Hematopoietic multipotent progenitor cell treated with erythropoietin and hydrocortisone succinate and interleukin-3 and kit ligand, for 4 days (in vitro differentiated cells): ENCODE measurements around the gene NDFIP1.
A peak's percentile ranks its signal among the peaks of the same experiment; 100 is the strongest.
"Not testable (repeated sequence)": the region's sequence is repeated elsewhere in the genome, so short reads cannot be mapped to it uniquely, and the experiment has no call there.

Experiments
- DNase-seq: peaks from one replicate; pipeline ENCODE4 v3.0.0-alpha.2; 2015

The NDFIP1 gene

GRCh38 chr5:142120247-142120935 is 11.8 kb downstream of the NDFIP1 start:
- peak; percentile 40 for DNase-seq

GRCh38 chr5:142122121-142122520 is 13.5 kb downstream of the NDFIP1 start:
- peak; percentile 34 for DNase-seq

- no peak for DNase-seq
Observed at GRCh38 chr5:142125378-142125777, 16.8 kb downstream of the NDFIP1 start.

- DNase-seq, result no peak
Observed at GRCh38 chr5:142125963-142126362, 17.4 kb downstream of the NDFIP1 start.

DNA sequence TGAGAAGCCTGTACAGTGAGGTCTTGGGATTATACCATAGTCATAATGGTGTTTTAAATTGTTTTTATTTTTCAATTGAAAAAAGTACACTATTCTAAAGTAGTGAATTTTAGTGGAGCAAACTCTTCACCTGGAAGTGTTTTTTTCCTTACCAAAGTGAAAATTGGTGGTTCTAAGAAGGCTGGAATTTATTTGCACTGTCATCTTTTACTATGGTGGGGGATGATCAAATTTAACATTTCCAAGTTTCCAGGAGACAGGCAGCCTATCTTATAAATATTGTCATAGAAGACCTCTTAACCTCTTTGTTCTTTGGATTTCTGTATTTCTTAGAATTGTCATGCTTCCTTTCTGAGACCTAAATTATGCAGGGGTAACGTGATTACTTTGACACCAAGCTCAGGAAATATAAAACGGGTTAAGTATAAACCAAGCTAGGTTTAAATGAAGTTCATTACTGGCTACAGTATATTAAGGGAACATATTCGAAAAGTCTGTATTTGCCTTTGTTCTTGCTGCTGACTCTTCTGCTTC is 20.2 kb downstream of the NDFIP1 start:
- peak; percentile 20 for DNase-seq

GRCh38 chr5:142129446-142130066 is 21.0 kb downstream of the NDFIP1 start:
- DNase-seq, result no peak

DNA sequence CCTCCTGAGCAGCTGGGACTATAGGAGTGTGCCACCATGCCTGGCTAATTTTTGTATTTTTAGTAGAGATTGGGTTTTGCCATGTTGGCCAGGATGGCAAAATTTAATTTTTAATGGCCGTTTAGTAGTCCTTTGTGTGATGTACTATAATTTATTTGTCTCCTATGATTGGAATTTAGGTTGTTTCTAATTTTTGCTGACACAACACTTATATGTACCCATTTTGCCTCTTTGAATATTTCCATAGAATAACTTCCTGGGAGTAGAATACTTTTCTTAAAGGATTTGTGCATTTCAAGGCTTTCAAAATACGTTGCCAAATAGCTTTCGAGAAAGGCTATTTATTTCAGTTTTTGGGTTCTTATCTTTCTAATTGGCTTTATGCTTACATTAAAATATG is 22.8 kb downstream of the NDFIP1 start:
- DNase-seq, result no peak

DNA sequence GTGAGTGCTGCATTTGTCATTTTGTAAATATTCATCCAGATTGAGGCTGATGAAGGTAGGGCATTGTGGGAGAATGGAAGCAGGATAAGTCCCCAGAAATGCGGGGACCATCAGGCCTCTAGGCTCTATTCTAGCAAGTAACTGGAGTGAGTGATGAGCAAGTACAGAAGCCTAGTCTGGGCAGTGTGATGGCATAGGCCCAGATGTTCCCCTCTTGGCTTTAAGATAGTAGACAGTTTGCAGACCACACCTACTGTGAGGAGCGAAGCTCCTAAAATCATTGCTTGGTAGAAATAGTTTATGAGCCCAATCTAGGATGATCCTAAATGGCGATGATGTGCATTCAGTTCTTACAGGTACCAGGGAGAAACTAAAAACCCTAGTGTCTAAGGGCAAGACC is 24.3 kb downstream of the NDFIP1 start:
- peak; percentile 49 for DNase-seq

DNA sequence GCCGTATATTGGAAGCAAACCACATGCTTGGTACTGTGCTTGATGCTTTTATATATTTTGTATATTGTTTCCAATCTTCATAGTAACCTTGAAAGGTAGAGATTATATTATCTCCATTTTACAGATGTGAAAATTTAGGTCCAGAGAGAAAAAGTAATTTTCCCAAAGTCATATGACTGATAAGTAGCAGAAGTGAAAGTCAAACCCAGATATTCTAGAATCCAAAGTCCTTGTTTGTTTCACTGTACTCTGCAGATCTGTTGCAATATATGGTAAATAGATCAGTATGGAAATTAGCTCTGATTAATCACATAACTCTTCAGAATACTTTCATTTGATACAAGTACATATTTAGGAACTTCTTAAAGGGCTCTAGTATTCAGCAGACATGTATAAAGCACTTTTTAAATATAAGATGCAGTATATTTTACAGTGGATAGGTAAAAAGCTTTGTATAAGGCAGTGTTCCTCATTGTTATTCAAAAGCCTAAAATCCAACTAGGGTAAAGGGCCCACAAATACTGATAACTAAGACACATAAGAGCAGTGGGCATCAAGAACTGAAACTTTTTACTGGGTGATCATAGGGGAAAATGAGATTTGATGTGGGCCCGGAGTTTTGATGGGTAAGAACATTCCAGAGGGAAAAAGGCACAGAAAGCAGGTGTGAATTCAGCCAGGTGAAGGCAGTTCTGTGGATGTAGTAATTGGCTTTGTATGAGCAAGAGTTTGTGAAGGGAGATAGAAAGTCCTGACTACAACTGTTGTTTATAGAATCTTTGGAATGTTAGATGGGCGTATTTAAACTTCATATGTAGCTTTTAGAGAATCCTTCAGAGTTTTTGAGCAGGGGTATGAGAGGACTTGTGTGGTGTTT is 25.0 kb downstream of the NDFIP1 start:
- DNase-seq, result no peak

GRCh38 chr5:142134331-142135010 is 25.9 kb downstream of the NDFIP1 start:
- DNase-seq, result peak; percentile 34

- DNase-seq, result peak; percentile 45
Observed at GRCh38 chr5:142141463-142141862, 32.9 kb downstream of the NDFIP1 start.

DNA sequence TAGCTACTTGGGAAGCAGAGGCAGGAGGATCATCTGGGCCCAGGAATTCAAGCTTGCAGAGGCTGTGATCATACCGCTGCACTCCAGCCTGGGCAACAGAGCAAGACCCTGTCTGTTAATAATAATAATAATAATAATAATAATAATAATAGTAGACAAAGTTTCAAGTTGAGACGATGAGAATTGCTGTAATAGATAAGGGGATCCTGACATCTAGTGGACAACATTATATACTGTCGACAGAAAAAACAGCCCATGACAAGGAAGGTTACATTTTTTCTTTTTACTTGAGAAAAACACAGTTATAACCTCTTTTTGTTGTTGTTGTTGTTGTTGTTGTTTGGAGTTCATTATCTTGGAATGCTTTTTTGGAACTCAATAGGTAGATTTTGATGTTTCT is 35.3 kb downstream of the NDFIP1 start:
- peak; percentile 69 for DNase-seq

GRCh38 chr5:142145106-142145900 is 36.7 kb downstream of the NDFIP1 start:
- peak; percentile 89 for DNase-seq

DNA sequence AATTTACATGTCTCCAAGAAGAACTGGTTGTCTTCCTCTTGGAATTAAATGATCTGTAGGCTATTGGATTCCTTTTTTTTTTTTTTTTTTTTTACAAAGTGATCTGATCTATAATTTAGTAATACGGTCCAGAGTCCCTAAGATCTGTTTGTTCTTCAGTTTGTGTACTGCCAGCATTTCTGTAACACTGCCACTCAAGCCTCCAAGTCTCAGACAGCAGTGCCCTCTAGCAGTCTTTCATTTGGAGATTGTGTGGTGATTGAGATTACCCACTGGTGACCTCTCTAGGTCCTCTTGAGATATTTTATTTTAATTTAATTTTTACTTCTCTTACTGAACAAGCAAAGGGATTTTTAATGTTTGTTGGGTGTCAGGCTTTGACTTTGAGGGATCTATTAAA is 40.8 kb downstream of the NDFIP1 start:
- DNase-seq, result no peak

GRCh38 chr5:142150431-142150830 is 41.9 kb downstream of the NDFIP1 start:
- no peak for DNase-seq

GRCh38 chr5:142151436-142152383 is 43.1 kb downstream of the NDFIP1 start:
- DNase-seq, result peak; percentile 86

DNA sequence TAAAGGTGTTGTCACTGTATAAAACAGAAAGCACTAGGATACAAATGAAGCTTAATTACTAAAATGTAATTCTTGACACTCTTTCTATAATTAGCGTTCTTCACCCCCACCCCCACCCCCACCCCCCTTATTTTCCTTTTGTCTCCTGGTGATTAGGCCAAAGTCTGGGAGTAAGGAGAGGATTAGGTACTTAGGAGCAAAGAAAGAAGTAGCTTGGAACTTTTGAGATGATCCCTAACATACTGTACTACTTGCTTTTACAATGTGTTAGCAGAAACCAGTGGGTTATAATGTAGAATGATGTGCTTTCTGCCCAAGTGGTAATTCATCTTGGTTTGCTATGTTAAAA is 43.8 kb downstream of the NDFIP1 start:
- DNase-seq, result no peak

GRCh38 chr5:142153674-142154448 is 45.3 kb downstream of the NDFIP1 start:
- no peak for DNase-seq

DNA sequence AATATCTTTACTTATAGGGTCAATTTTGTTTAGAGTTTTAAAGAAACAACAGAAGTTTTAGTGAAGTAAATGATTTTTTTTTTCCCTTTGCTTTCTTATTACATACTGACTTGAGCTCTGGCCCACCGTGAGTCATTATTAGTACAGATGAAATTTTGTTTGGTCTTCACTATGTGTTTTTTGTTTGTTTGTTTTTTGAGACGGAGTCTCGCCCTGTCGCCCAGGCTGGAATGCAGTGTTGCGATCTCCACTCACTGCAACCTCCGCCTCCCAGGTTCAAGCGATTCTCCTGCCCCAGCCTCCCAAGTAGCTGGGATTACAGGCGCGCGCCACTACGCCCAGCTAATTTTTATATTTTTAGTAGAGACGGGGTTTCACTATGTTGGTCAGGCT is 45.9 kb downstream of the NDFIP1 start:
- DNase-seq, result not testable (repeated sequence)

GRCh38 chr5:142156839-142157463 is 48.4 kb downstream of the NDFIP1 start:
- peak; percentile 26 for DNase-seq
